PC-3 (cell line): ENCODE results near the gene ITPR3. TPM values are rescaled to one million over a fixed set of nuclear protein-coding genes. Genes with fewer than 3 reads are reported as not detected.

ENCODE experiments used
- ATAC-seq: fragments of 200-7000 bp; cut with Tn5 transposase; 2 replicates; pipeline ENCODE4 v1.9.1; 2020; ENCODE audit warnings: mild to moderate bottlenecking, moderate library complexity
- BruUV-seq: library from RNA; stranded (reverse); fragments of 400-500 nt; replicated peaks from 2 replicates; lab custom pipeline; 2021; lab: Mats Ljungman, UMichigan
- CTCF ChIA-PET: fragments of 300-600 bp; sonication (Branson Sonifier 250); formaldehyde crosslinking; loops from one replicate; lab custom pipeline; 2022; ENCODE audit warnings: antibody characterized with exemption; lab: Charles Lee
- POLR2A ChIA-PET: fragments of 300-600 bp; sonication (Branson Sonifier 250); formaldehyde crosslinking; loops from one replicate; lab custom pipeline; 2022; ENCODE audit warnings: antibody characterized with exemption; ENCODE audit not compliant: unreplicated experiment; lab: Charles Lee
- DNase-seq: peaks from one replicate; pipeline ENCODE4 v3.0.0-alpha.2; 2015
- H2AFZ ChIP-seq: fragments of 300-600 bp; sonication (generic); 2 replicates; pipeline ENCODE4 v1.6.0; 2016; ENCODE audit warnings: antibody characterized with exemption, low read length
- H3F3A ChIP-seq: fragments of 300-600 bp; sonication (generic); one replicate; pipeline ENCODE4 v1.6.0; 2017; ENCODE audit warnings: antibody characterized with exemption, low read length, control low read depth, mild to moderate bottlenecking; ENCODE audit not compliant: unreplicated experiment
- H3K27ac ChIP-seq: fragments of 300-600 bp; sonication (generic); 2 replicates; pipeline ENCODE4 v1.5.1; 2016; ENCODE audit warnings: mild to moderate bottlenecking, low read length
- H3K27me3 ChIP-seq: fragments of 300-600 bp; sonication (generic); 2 replicates; pipeline ENCODE4 v1.6.1; 2016; ENCODE audit warnings: low read length, mixed read lengths
- H3K36me3 ChIP-seq: fragments of 300-600 bp; sonication (generic); 2 replicates; pipeline ENCODE4 v1.6.1; 2016; ENCODE audit warnings: low read depth, mixed run types, low read length, mixed read lengths
- H3K4me1 ChIP-seq: fragments of 300-600 bp; sonication (generic); 2 replicates; pipeline ENCODE4 v1.5.1; 2016; ENCODE audit warnings: low read length; ENCODE audit not compliant: insufficient read depth
- H3K4me2 ChIP-seq: fragments of 300-600 bp; sonication (generic); 2 replicates; pipeline ENCODE4 v1.6.0; 2016; ENCODE audit warnings: low read length
- H3K4me3 ChIP-seq: fragments of 300-600 bp; sonication (generic); 2 replicates; pipeline ENCODE4 v1.5.1; 2016; ENCODE audit warnings: mild to moderate bottlenecking, low read length, mixed read lengths
- H3K79me2 ChIP-seq: fragments of 300-600 bp; sonication (generic); 2 replicates; pipeline ENCODE4 v1.6.1; 2017; ENCODE audit warnings: low read length, mixed read lengths
- H3K9ac ChIP-seq: fragments of 300-600 bp; sonication (generic); 2 replicates; pipeline ENCODE4 v1.6.0; 2016; ENCODE audit warnings: mild to moderate bottlenecking, low read length
- H3K9me2 ChIP-seq: fragments of 300-600 bp; sonication (generic); replicated peaks from 2 replicates; pipeline ENCODE4 v1.6.1; 2016; ENCODE audit warnings: mixed run types, low read length, mixed read lengths
- H3K9me3 ChIP-seq: fragments of 300-600 bp; sonication (generic); 2 replicates; pipeline ENCODE4 v1.6.1; 2016; ENCODE audit warnings: low read length, mixed read lengths
- H4K20me1 ChIP-seq: fragments of 300-600 bp; sonication (generic); 2 replicates; pipeline ENCODE4 v1.6.1; 2016; ENCODE audit warnings: low read length, mixed read lengths
- EZH2 ChIP-seq: fragments of 300-600 bp; sonication (generic); IDR thresholded peaks from one replicate; pipeline ENCODE4 v1.6.1; 2017; ENCODE audit warnings: antibody characterized with exemption, mild to moderate bottlenecking, low read length; ENCODE audit not compliant: unreplicated experiment
- EZH2phosphoT487 ChIP-seq: fragments of 300-600 bp; sonication (generic); IDR thresholded peaks from 2 replicates; pipeline ENCODE4 v1.6.1; 2018; ENCODE audit warnings: mild to moderate bottlenecking, antibody characterized with exemption, low read length, borderline replicate concordance
- intact Hi-C: fragments of 100-400 bp; cut with micrococcal nuclease; formaldehyde crosslinking; loops from 2 replicates; pipeline ENCODE4 v1.9.0; 2023
- total RNA-seq: library from RNA; depleted of rRNA; stranded (reverse); fragments of >200 nt; gene quantifications from 2 replicates; pipeline ENCODE4 v1.2.3, GENCODE V29; 2014
- TF ChIP-seq, protein P1 (sequence below): fragments of 300-600 bp; sonication (generic); conservative IDR thresholded peaks from 2 replicates; pipeline ENCODE4 v1.5.1; 2017; ENCODE audit warnings: antibody characterized with exemption, low read depth, mild to moderate bottlenecking, low read length

Gene ITPR3
- total RNA-seq, 1 experiment from 2014 or later, result 41.8 TPM

DNA sequence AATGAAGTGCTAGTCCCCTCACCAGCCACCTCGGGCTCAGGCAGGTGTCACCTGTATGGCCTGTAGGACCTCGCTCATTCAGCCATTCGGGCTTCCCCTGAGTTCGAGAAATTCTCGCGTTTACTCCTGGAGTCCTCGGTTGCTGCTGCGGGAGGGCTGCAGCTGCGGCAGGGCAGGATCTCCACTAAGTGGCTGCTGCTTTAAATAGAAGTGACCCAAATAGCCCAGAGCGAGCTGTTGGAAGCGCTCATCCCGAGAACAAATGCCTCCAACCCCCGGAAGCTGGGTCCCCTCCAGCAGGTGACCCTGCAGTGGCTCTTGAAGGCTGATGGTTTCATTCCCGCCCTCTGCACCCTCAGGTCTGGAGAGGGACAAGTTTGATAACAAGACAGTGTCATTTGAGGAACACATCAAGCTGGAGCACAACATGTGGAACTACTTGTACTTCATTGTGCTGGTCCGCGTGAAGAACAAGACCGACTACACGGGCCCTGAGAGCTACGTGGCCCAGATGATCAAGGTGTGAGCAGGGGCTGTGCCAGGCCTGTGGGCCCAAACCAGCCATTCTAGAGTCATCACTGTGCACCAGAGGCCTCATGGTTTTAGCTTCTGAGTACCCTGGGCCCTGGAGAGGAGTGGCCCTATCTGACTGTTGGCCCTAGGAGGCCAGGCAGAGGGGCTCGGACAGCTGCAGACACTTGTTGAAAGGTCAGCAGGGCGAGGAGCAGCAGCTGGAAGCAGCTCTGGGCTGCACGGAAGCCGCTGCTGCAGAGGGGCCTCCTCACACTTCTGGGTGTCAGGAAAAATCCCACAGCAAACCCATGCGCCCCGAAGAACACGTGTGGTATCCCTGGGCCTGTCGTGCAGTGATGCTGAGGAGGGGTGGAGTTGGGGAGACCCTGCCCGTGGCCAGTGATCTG is 72.3 kb downstream of the ITPR3 start:
- no TSS peak for BruUV-seq
- Histone ChIP-seq H3K4me3 (no peak overlapping the region), H4K20me1 (no peaks in the 10 kb centered on the region), H3K9me2 (no peaks in the 10 kb centered on the region), H3F3A (no peaks in the 10 kb centered on the region), H3K79me2 (peaks cover 14% of the 10 kb centered on the region; the same call in 1 of the 2 replicates), H2AFZ (no peak overlapping the region), H3K36me3 (peaks cover 52% of the 10 kb centered on the region), H3K9me3 (no peaks in the 10 kb centered on the region), H3K4me2 (peak overlapping the region; percentile 30), H3K9ac (peak overlapping the region; percentile 72), H3K27me3 (no peaks in the 10 kb centered on the region), H3K27ac (peak overlapping the region; percentile 94), H3K4me1 (peaks cover 57% of the 10 kb centered on the region)
- ATAC-seq (no peak), DNase-seq (no peak)
- POLR2A ChIA-PET, result no interaction called here
- CTCF ChIA-PET, result interaction anchor here (1.2 kb wide), 1 partner anchor 103 kb away, joined by 5 read pairs; no protein-coding TSS in a partner anchor
- intact Hi-C loops, result no loop called here
- TF ChIP-seq EZH2, result no peak
- no peak for TF ChIP-seq EZH2phosphoT487
- TF ChIP-seq, protein P1, sequence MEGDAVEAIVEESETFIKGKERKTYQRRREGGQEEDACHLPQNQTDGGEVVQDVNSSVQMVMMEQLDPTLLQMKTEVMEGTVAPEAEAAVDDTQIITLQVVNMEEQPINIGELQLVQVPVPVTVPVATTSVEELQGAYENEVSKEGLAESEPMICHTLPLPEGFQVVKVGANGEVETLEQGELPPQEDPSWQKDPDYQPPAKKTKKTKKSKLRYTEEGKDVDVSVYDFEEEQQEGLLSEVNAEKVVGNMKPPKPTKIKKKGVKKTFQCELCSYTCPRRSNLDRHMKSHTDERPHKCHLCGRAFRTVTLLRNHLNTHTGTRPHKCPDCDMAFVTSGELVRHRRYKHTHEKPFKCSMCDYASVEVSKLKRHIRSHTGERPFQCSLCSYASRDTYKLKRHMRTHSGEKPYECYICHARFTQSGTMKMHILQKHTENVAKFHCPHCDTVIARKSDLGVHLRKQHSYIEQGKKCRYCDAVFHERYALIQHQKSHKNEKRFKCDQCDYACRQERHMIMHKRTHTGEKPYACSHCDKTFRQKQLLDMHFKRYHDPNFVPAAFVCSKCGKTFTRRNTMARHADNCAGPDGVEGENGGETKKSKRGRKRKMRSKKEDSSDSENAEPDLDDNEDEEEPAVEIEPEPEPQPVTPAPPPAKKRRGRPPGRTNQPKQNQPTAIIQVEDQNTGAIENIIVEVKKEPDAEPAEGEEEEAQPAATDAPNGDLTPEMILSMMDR, result no peak

DNA sequence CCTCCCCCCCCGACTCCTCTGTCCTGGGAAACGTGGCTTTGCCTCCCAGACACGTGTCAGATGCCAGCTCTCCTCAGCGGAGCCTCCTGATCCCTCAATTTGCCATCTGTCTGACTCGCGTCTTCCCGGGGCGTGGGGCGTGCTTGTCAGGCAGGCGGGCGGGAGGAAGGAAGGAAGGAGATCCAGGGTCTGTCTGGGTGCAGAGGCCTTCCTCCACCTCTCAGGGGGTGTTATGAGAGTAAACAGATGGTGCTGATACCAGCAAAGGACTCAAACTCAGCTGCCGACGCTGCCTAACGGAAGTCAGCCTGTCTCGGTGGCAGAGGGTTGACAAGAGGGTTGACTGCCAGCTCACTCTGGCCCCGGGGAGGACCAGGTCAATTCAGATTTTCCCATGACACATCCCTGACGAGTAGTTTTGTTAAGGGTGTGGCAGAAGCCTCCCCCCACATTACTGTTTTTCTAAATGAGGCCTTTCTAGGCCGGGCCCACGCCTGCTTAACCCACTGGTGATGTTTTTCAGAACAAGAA is 73.3 kb downstream of the ITPR3 start:
- Histone ChIP-seq H2AFZ (peak overlapping the region; percentile 44; the same call in 1 of the 2 replicates), H3K4me3 (no peak overlapping the region), H3K4me2 (peak overlapping the region; percentile 30), H3K4me1 (peaks cover 57% of the 10 kb centered on the region), H3K9me3 (no peaks in the 10 kb centered on the region), H4K20me1 (no peaks in the 10 kb centered on the region), H3K27me3 (no peaks in the 10 kb centered on the region), H3K27ac (peak overlapping the region; percentile 94), H3K9ac (peak overlapping the region; percentile 72), H3K79me2 (peaks cover 14% of the 10 kb centered on the region; the same call in 1 of the 2 replicates), H3K9me2 (no peaks in the 10 kb centered on the region), H3F3A (no peaks in the 10 kb centered on the region), H3K36me3 (peaks cover 55% of the 10 kb centered on the region)
- ATAC-seq (peak; percentile 65), DNase-seq (peak; percentile 84)
- POLR2A ChIA-PET, result interaction anchor here (0.6 kb wide), 1 partner anchor 19 kb away, joined by 5 read pairs; no protein-coding TSS in a partner anchor
- BruUV-seq, result no TSS peak
- intact Hi-C loops, result no loop called here
- CTCF ChIA-PET, result interaction anchor here (0.9 to 1.2 kb wide), 2 partner anchors 104 to 114 kb away, joined by 5 read pairs; partner anchors contain the start of gene BAK1
- TF ChIP-seq, protein P1, result no peak
- TF ChIP-seq EZH2phosphoT487 (no peak; the same call in 1 of the 2 replicates), EZH2 (no peak)
